ENCODE measurements around the gene ASB10.

ASB10 gene

GRCh38 chr7:151210087-151210854 is 23.2 kb upstream of the ASB10 start, which contains the start of gene H2BK1:
H2BK1 (minus strand) TSS chr7:151210488; CDS start chr7:151210318, 170 bp downstream.
- no peak for DNase-seq

GRCh38 chr7:151209588-151209987 is 22.5 kb upstream of the ASB10 start:
- DNase-seq = no peak

GRCh38 chr7:151208253-151208862 is 21.3 kb upstream of the ASB10 start:
- DNase-seq = no peak

- DNase-seq = no peak
These were observed 20.8 kb upstream of the ASB10 start for GRCh38 chr7:151207804-151208203.

- no peak for DNase-seq
These were observed 20.3 kb upstream of the ASB10 start for GRCh38 chr7:151207315-151207714.

- DNase-seq = no peak
These were observed 19.9 kb upstream of the ASB10 start for GRCh38 chr7:151206914-151207313.

- no peak for DNase-seq
These were observed 18.7 kb upstream of the ASB10 start for GRCh38 chr7:151205730-151206129.

- DNase-seq = no peak
These were observed 17.5 kb upstream of the ASB10 start for GRCh38 chr7:151204383-151205032.

- no peak for DNase-seq
These were observed 15.8 kb upstream of the ASB10 start for GRCh38 chr7:151202836-151203235.

GRCh38 chr7:151201751-151202150 is 14.7 kb upstream of the ASB10 start:
- DNase-seq = no peak

GRCh38 chr7:151201344-151201743 is 14.3 kb upstream of the ASB10 start:
- DNase-seq = no peak

- no peak for DNase-seq
These were observed 12.1 kb upstream of the ASB10 start for GRCh38 chr7:151198945-151199848.

GRCh38 chr7:151197932-151198331 is 10.9 kb upstream of the ASB10 start:
- no peak for DNase-seq

- no peak for DNase-seq
These were observed 8.8 kb upstream of the ASB10 start for GRCh38 chr7:151195616-151196450.

GRCh38 chr7:151194188-151194587 is 7.1 kb upstream of the ASB10 start:
- no peak for DNase-seq

- DNase-seq = no peak
These were observed 6.3 kb upstream of the ASB10 start for GRCh38 chr7:151193203-151193978.

GRCh38 chr7:151192002-151192539 is 5.0 kb upstream of the ASB10 start:
- DNase-seq = no peak

GRCh38 chr7:151191544-151191943 is 4.5 kb upstream of the ASB10 start:
- DNase-seq = no peak

GRCh38 chr7:151189038-151189437 is 2.0 kb upstream of the ASB10 start:
- no peak for DNase-seq

GRCh38 chr7:151188252-151188542 is 1.1 kb upstream of the ASB10 start:
- DNase-seq = no peak

Data from activated CD8-positive, alpha-beta memory T cell treated with anti-CD3 and anti-CD28 coated beads for 24 hours (primary cell).